ENCODE data around the gene CDC42EP1.
"Not testable (repeated sequence)": the region's sequence is repeated elsewhere in the genome, so short reads cannot be mapped to it uniquely, and the experiment has no call there.

Gene CDC42EP1

GRCh38 chr22:37559901-37560607 lies at the start of gene CDC42EP1:
Gene CDC42EP1 (plus strand): TSS chr22:37560480. CDS start chr22:37566350, 5,870 bp downstream.
- in situ Hi-C loops (cut with MboI; ENCODE audit: low pct_unique_long_range_greater_than_20kb, low sequenced_read_pairs), result no loop called here
- DNase-seq, result no peak

- in situ Hi-C loops (cut with MboI; ENCODE audit: low pct_unique_long_range_greater_than_20kb, low sequenced_read_pairs), result no loop called here
- no peak for DNase-seq
Observed at GRCh38 chr22:37511395-37512104, 48.7 kb upstream of the CDC42EP1 start.

- in situ Hi-C loops (cut with MboI; ENCODE audit: low pct_unique_long_range_greater_than_20kb, low sequenced_read_pairs), result no loop called here
- DNase-seq, result no peak
Observed at GRCh38 chr22:37514526-37515051, 45.7 kb upstream of the CDC42EP1 start.

GRCh38 chr22:37515901-37516300 lies 44.4 kb upstream of the CDC42EP1 start:
- DNase-seq, result no peak
- in situ Hi-C loops (cut with MboI; ENCODE audit: low pct_unique_long_range_greater_than_20kb, low sequenced_read_pairs), result no loop called here

- DNase-seq, result no peak
- in situ Hi-C loops (cut with MboI; ENCODE audit: low pct_unique_long_range_greater_than_20kb, low sequenced_read_pairs), result no loop called here
Observed at GRCh38 chr22:37516456-37516855, 43.8 kb upstream of the CDC42EP1 start.

- in situ Hi-C loops (cut with MboI; ENCODE audit: low pct_unique_long_range_greater_than_20kb, low sequenced_read_pairs), result no loop called here
- no peak for DNase-seq
Observed at GRCh38 chr22:37517826-37518450, 42.3 kb upstream of the CDC42EP1 start.

- no peak for DNase-seq
- in situ Hi-C loops (cut with MboI; ENCODE audit: low pct_unique_long_range_greater_than_20kb, low sequenced_read_pairs), result no loop called here
Observed at GRCh38 chr22:37518509-37519267, 41.6 kb upstream of the CDC42EP1 start.

- DNase-seq, result no peak
- in situ Hi-C loops (cut with MboI; ENCODE audit: low pct_unique_long_range_greater_than_20kb, low sequenced_read_pairs), result no loop called here
Observed at GRCh38 chr22:37519268-37520195, 40.7 kb upstream of the CDC42EP1 start, which contains the start of gene CARD10. Gene CARD10 (minus strand): TSS chr22:37519415. CDS start chr22:37519200, 215 bp downstream.

GRCh38 chr22:37520776-37521191 lies 39.5 kb upstream of the CDC42EP1 start:
- in situ Hi-C loops (cut with MboI; ENCODE audit: low pct_unique_long_range_greater_than_20kb, low sequenced_read_pairs), result no loop called here
- DNase-seq, result no peak

GRCh38 chr22:37521236-37521739 lies 39.0 kb upstream of the CDC42EP1 start:
- DNase-seq, result no peak
- in situ Hi-C loops (cut with MboI; ENCODE audit: low pct_unique_long_range_greater_than_20kb, low sequenced_read_pairs), result no loop called here

- in situ Hi-C loops (cut with MboI; ENCODE audit: low pct_unique_long_range_greater_than_20kb, low sequenced_read_pairs), result no loop called here
- DNase-seq, result no peak
Observed at GRCh38 chr22:37522482-37522881, 37.8 kb upstream of the CDC42EP1 start.

- DNase-seq, result no peak
- in situ Hi-C loops (cut with MboI; ENCODE audit: low pct_unique_long_range_greater_than_20kb, low sequenced_read_pairs), result no loop called here
Observed at GRCh38 chr22:37525073-37525745, 35.1 kb upstream of the CDC42EP1 start.

- in situ Hi-C loops (cut with MboI; ENCODE audit: low pct_unique_long_range_greater_than_20kb, low sequenced_read_pairs), result no loop called here
- no peak for DNase-seq
Observed at GRCh38 chr22:37525746-37526350, 34.4 kb upstream of the CDC42EP1 start.

GRCh38 chr22:37526376-37526775 lies 33.9 kb upstream of the CDC42EP1 start:
- in situ Hi-C loops (cut with MboI; ENCODE audit: low pct_unique_long_range_greater_than_20kb, low sequenced_read_pairs), result no loop called here
- DNase-seq, result no peak

GRCh38 chr22:37527081-37527752 lies 33.1 kb upstream of the CDC42EP1 start:
- in situ Hi-C loops (cut with MboI; ENCODE audit: low pct_unique_long_range_greater_than_20kb, low sequenced_read_pairs); DNase-seq: not testable (repeated sequence)

GRCh38 chr22:37527952-37528351 lies 32.3 kb upstream of the CDC42EP1 start:
- in situ Hi-C loops (cut with MboI; ENCODE audit: low pct_unique_long_range_greater_than_20kb, low sequenced_read_pairs); DNase-seq: not testable (repeated sequence)

Measured in KBM-7 (cell line).